GM03348 (cell line): ENCODE data around the gene ABCG4.
"Not testable (repeated sequence)": the region's sequence is repeated elsewhere in the genome, so short reads cannot be mapped to it uniquely, and the experiment has no call there.

Source experiments
- DNase-seq: peaks from one replicate; pipeline ENCODE4 v3.0.0; 2012; ENCODE audit warnings: low spot score

The ABCG4 gene

DNA sequence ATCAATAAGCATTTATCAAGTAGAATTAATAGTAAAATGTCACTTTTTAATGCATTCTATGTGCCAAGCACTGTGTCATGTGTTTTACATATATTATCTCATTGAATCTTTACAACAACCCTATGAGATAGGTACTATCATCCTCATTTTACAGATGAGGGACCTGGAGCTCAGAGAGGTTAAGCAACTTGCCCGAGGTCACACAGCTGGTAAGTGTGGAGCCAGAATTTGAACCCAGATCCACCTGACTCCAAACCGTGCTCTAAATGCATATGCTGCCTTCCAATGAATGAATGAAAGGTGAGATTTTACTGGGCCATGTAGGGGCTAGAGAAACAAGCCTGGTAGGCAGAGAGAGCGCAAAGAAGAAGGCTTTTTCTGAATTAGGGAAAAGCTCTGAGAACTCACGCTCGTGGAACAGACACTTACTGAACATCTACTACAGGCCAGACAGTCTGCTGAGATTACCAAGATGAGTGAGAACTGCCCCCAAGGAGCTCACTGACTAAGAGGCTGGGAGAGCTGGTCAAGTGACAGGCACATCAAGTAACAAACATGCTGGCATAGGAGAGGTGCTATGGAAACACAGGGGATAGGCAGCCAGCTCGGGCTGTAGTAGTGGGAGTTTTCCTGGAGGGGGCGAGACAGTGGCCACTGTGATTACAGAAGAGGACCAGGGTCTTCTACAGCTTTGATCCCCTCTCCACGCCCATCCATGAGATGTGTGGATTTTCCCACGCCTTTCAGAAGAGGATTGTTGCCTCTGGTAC is 4.4 kb downstream of the ABCG4 start:
- DNase-seq, result no peak

DNA sequence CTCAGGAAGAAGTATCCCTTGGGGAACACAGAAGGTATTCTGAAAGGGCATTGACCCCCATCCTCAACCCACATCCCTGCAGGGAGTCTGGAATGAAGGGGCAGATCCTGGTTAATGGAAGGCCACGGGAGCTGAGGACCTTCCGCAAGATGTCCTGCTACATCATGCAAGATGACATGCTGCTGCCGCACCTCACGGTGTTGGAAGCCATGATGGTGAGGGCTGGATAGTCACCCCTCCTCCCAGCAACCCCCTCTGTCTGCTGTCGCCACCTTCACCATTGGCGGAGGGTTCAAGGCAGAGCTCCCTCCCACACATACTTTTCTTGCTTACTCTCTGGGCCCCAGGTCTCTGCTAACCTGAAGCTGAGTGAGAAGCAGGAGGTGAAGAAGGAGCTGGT is 5.3 kb downstream of the ABCG4 start:
- no peak for DNase-seq

DNA sequence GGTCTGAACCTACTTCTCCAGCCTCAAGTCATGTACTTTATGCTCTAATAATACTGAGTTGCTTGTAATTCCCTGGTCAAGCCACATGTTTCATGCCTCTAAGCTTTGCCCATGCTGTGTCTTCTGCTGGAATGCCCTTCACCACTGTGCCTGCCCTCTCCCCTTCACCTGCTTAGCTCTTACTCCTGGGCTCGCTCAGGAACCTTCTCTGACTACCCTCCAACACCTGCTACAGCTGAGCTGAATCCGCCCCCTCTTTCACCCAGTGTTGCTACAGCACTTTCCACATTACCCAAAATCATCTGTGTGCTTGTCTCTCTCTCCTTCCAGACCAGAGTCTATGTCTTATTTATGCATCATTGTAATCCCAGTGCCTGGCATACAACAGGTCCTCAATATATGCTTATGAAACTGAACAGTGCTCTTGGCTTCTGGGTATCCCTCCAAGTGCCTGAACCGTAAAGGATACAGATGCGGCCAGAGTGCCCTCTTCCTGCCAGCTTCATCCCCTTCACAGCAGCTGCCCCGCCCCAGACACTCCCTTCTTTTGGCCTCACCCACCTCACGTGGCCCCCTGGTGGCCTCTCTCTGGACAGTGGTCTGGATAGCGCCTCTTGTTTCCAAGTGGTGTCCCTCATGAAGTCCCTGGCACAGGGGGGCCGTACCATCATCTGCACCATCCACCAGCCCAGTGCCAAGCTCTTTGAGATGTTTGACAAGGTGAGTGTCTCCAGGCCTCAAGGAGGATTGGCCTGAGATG is 7.1 kb downstream of the ABCG4 start:
- DNase-seq, result no peak

GRCh38 chr11:119156496-119156895 is 7.6 kb downstream of the ABCG4 start:
- DNase-seq, result no peak

DNA sequence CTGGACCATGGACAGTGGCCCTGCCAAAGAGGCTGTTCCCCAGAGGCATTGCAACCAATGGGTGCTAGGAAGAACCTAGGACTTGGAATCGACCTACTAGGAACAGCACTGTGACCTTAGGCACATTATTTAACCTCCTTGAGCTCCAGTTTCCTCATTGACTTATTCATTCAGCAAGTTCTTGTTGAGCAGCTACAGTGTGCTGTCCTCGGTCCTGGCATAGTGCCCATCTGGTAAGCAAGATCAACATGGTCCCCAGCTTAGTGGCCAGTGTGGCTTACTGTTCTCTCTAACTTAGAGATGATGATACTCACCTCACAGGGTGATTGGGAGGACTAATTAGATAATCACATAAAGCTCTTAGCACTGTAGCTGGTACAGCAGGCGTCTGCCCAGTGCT is 8.2 kb downstream of the ABCG4 start:
- DNase-seq, result no peak

DNA sequence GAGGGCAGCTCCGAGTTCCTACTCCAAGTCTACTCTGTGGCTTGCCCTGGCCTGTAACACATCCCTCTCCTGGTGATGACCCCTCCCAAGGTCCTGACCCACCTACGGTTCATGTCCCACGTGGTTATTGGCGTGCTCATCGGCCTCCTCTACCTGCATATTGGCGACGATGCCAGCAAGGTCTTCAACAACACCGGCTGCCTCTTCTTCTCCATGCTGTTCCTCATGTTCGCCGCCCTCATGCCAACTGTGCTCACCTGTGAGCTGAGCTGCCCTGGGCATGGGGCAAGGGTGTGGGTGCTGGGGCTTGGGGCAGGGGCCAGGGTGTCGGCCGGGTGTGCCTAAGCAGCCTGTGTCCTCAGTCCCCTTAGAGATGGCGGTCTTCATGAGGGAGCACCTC is 9.6 kb downstream of the ABCG4 start:
- DNase-seq, result no peak

DNA sequence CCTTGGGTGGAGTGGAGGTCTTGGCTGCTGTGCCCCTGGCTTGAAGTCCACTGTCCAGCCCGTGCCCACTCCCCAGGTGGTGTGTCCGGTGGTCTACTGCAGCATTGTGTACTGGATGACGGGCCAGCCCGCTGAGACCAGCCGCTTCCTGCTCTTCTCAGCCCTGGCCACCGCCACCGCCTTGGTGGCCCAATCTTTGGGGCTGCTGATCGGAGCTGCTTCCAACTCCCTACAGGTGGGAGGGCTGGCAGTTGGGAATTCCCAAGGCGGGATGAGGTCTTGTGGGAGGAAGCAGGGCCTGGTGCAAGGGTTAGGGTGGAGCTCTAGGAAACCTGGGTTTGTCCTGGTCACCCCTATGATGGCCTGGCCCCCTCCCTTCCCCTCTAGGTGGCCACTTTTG is 11.3 kb downstream of the ABCG4 start:
- DNase-seq, result no peak

DNA sequence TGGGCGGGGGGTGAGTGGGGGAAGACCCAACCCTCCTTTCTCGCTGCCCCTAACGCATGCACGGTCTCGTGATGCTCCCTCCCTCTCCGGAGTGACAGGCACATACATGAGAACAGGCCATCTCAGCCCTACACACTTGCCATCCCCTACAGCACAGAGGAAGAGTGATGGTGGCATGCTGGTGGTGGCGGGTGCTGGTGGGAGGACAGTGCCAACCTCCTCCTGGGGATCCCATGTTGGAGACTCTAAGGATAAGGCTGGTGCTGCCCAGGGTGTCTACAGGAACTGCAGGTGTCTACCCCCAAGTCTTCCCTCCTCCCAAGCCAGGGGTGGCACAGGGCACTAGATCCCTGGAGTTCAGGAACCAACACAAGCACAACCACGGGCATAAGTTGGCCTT is 13.0 kb downstream of the ABCG4 start:
- no peak for DNase-seq

DNA sequence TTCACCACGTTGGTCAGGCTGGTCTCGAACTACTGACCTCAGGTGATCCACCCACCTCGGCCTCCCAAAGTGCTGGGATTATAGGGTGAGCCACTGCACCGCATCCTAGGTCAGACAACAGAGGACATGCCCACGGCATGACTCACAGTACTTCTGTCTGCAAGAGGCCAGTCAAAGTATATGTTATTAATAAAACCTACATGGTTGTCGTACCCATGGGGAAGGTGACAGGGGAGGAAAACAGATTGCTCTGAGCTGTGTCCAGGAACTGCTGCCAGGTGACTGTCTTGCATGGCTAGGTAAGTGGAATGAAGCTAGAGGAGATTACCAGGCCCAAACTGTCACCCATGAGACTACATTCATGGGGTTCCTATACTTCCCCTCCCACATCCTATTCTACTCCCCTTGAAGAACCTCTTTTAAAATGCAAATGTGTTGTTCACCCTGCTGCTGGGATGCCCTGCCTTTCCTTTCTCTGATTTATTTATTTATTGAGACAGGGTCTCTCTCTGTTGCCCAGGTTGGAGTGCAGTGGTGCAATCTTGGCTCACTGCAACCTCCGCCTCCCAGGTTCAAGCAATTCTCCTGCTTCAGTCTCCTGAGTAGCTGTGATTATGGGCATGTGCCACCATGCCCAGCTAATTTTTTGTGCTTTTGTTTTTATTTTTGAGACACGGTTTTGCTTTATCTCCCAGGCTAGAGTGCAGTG is 17.7 kb downstream of the ABCG4 start:
- DNase-seq, result peak; percentile 45

DNA sequence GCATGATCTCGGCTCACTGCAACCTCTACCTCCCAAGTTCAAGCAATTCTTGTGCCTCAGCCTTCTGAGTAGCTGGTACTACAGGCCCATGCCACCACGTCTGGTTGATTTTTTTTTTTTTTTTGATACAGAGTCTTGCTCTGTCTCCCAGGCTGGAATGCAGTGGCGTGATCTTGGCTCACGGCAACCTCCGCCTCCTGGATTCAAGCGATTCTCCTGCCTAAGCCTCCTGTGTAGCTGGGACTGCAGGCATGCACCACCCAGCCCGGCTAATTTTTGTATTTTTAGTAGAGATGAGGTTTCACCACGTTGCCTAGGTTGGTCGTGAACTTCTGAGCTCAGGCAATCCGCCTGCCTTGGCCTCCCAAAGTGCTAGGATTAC is 18.2 kb downstream of the ABCG4 start:
- not testable (repeated sequence) for DNase-seq

GRCh38 chr11:119167933-119168332 is 19.1 kb downstream of the ABCG4 start:
- DNase-seq, result no peak

DNA sequence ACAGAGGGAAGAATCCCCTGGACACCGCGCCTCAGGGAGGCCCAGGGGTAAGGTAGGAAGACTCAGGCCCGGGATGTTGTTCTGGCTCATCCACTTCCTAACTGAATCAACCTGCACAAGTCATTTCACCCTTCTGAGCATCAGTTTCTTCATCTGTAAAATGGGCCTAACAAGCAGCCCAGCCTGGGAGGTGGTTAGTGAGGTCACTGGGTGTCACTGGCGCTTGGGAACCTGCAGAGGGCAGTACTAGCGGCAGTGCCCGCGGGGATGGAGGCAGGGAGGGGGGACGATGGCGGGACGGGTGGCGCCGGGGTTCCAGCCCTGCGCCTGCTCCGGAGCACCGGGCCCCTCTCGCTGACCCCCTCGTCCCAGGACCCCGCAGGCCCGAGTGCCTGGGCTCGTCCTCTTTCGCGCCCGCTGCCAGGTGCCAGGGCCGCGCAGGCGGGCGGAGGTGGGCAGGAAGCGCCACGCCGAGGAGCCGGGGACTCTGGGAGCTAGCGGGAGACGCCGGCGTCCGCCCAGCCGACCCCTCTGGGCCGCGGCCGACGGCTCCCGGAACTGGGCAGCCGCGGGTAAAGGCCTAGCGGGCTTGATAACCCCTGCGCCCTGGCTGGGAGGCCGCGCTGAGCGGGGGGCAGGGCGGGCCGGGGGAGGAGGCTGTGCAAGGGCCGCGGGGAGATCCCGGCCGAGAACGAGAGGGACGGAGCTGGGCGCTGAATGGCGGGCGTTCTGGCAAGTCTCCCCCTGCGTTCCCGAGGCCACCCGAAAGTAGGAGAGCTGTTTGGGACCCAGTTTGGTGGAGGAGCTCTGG is 19.8 kb downstream of the ABCG4 start, which contains the start of gene NLRX1:
NLRX1 (plus strand) TSS at position 255 of the 811 bp plus-strand sequence. CDS start 2,679 bp downstream, outside the sequence.
- DNase-seq, result peak; percentile 97

GRCh38 chr11:119169282-119169719 is 20.4 kb downstream of the ABCG4 start:
- peak; percentile 59 for DNase-seq

GRCh38 chr11:119172513-119172912 is 23.7 kb downstream of the ABCG4 start:
- no peak for DNase-seq

DNA sequence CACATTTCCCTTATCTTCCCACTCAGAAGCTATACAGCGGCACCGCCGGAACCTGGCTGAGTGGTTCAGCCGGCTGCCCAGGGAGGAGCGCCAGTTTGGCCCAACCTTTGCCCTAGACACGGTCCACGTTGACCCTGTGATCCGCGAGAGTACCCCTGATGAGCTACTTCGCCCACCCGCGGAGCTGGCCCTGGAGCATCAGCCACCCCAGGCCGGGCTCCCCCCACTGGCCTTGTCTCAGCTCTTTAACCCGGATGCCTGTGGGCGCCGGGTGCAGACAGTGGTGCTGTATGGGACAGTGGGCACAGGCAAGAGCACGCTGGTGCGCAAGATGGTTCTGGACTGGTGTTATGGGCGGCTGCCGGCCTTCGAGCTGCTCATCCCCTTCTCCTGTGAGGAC is 24.6 kb downstream of the ABCG4 start:
- no peak for DNase-seq

DNA sequence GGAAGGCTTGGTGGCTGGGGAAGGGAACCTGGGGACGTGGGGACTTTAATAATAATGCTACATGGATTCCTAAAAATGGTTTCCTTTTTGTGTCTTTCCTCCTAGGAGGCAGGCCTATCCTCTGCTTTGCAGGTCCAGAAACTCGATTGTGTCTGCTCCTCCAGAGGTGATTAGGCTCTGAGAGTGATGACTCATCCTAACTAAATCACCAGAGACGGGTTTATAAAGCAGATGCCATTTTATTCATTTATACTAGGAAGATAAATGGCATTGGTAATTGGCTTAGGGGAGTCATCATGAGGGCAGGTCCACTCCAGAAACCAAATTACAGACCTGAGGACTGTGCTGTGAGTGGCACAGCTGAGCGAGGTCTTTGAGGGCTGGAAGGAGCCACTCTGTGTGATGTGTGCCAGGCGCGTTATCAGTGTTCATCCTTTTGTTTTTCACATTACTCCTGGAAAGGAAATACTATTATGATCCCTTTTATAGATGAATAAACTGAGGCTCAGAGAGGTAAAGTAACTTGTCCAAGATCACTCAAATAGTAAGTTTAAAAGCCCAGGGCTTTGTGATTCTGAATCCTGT is 26.7 kb downstream of the ABCG4 start:
- no peak for DNase-seq

- no peak for DNase-seq
These were observed 29.4 kb downstream of the ABCG4 start for GRCh38 chr11:119178166-119178680.

DNA sequence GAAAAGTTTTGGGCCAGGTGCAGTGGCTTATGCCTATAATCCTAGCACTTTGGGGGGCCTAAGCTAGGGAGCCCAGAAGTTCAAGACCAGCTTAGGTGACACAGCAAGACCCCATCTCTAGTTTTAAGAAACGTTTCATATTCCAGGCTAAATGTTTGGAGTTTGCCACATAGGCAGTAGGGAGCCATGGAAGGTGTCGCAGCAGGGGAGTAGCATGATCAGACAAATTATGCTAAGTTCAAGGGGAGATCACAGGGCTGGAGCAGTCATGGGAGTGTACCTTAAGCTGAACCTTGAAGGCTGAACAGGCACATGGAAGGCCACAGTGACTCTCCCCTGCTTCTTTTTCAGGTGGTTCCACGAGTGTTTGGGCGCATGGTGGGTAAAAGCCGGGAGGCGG is 30.5 kb downstream of the ABCG4 start:
- no peak for DNase-seq

DNA sequence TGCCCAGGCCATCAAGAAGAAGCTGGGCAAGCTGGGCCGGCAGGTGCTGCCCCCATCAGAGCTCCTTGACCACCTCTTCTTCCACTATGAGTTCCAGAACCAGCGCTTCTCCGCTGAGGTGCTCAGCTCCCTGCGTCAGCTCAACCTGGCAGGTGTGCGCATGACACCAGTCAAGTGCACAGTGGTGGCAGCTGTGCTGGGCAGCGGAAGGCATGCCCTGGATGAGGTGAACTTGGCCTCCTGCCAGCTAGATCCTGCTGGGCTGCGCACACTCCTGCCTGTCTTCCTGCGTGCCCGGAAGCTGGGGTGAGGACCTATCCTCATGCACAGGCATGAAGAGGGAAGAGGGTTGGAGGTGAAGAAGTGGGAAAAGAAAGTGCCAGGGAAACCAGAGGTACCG is 31.1 kb downstream of the ABCG4 start:
- no peak for DNase-seq

DNA sequence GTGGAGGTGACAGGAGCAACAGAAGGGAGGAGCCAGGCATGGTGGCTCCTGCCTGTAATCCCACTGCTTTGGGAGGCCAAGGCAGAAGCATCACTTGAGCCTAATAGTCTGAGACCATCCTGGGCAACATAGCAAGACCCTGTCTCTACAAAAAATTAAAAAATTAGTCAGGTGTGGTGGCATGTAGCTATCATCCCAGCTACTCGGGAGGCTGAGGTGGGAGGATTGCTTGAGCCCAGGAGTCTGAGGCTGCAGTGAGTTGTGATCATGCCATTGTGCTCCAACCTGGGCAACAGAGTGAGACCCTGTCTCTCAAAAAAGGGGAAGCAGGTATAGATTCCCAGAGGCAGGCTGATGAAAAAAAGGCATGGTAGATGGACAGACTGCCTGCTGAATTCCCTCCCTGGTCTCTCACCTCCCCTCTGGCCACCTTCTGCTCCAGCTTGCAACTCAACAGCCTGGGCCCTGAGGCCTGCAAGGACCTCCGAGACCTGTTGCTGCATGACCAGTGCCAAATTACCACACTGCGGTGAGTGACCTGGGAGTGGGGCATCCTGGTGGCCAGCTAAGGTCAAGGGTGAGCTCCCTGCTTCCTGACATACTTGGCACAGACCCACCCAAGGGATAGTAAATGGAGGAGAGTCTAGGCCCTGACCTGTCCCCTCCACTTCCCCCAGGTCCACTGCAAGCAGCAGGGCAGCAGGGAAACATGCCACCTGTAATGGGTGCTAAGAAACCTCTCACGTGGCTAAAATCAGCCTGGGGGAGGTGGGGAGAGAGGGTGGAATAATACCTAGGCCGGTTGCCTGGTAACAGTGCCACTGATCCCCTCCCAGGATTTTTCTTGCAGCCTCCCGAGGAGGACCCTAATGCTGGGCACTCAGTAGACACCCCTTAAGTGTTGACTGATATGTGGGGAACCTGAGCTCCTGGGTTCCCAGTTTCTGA is 32.2 kb downstream of the ABCG4 start:
- no peak for DNase-seq
